DOHH2 (cell line): Measurements from ENCODE around the gene APH1B.

Source experiments
- H3F3A ChIP-seq: fragments of 200-600 bp; sonication (generic), shearing (Covaris generic); 2 replicates; pipeline ENCODE4 v1.6.0; 2016; ENCODE audit warnings: antibody characterized with exemption, mild to moderate bottlenecking; ENCODE audit not compliant: control insufficient read depth, insufficient read depth
- H3K27ac ChIP-seq: fragments of 200-600 bp; sonication (generic); 2 replicates; pipeline ENCODE4 v1.5.1; 2014; ENCODE audit warnings: low read depth, mild to moderate bottlenecking, low read length, moderate library complexity
- H3K27me3 ChIP-seq: fragments of 200-600 bp; sonication (generic); 2 replicates; pipeline ENCODE4 v1.6.1; 2014; ENCODE audit warnings: mild to moderate bottlenecking, low read length, mixed read lengths; ENCODE audit not compliant: control insufficient read depth
- H3K36me3 ChIP-seq: fragments of 200-600 bp; sonication (generic); 2 replicates; pipeline ENCODE4 v1.6.1; 2014; ENCODE audit warnings: mild to moderate bottlenecking, low read length, moderate library complexity, mixed read lengths; ENCODE audit not compliant: control insufficient read depth
- H3K4me1 ChIP-seq: fragments of 200-600 bp; sonication (generic); 2 replicates; pipeline ENCODE4 v1.6.1; 2014; ENCODE audit warnings: mild to moderate bottlenecking, low read length, mixed read lengths; ENCODE audit not compliant: control insufficient read depth
- H3K4me2 ChIP-seq: fragments of 200-600 bp; sonication (generic); 2 replicates; pipeline ENCODE4 v1.6.0; 2014; ENCODE audit warnings: mild to moderate bottlenecking, low read length, moderate library complexity
- H3K4me3 ChIP-seq: fragments of 200-600 bp; sonication (generic); 2 replicates; pipeline ENCODE4 v1.5.1; 2014; ENCODE audit warnings: mild to moderate bottlenecking, low read length, mixed read lengths
- H3K79me2 ChIP-seq: fragments of 200-600 bp; sonication (generic); 2 replicates; pipeline ENCODE4 v1.6.1; 2014; ENCODE audit warnings: mild to moderate bottlenecking, low read length, mixed read lengths; ENCODE audit not compliant: control insufficient read depth
- H3K9me2 ChIP-seq: fragments of 200-600 bp; sonication (generic); replicated peaks from 2 replicates; pipeline ENCODE4 v1.6.1; 2014; ENCODE audit warnings: mild to moderate bottlenecking, low read length, mixed read lengths; ENCODE audit not compliant: control insufficient read depth
- H3K9me3 ChIP-seq: fragments of 200-600 bp; sonication (generic); 2 replicates; pipeline ENCODE4 v1.6.1; 2014; ENCODE audit warnings: antibody characterized with exemption, low read length, mixed read lengths; ENCODE audit not compliant: control insufficient read depth, insufficient read depth
- H4K20me1 ChIP-seq: fragments of 200-600 bp; sonication (generic); 2 replicates; pipeline ENCODE4 v1.6.0; 2014; ENCODE audit warnings: low read depth, mild to moderate bottlenecking, antibody characterized with exemption, low read length, moderate library complexity; ENCODE audit not compliant: control insufficient read depth, insufficient read depth
- EZH2phosphoT487 ChIP-seq: fragments of 200-600 bp; sonication (generic); IDR thresholded peaks from 2 replicates; pipeline ENCODE4 v1.6.1; 2017; ENCODE audit warnings: borderline replicate concordance, mild to moderate bottlenecking, antibody characterized with exemption, low read length, moderate library complexity, mixed read lengths
- TF ChIP-seq, protein P1 (sequence below): fragments of 200-600 bp; sonication (generic); IDR thresholded peaks from one replicate; pipeline ENCODE4 v1.5.1; 2014; ENCODE audit warnings: antibody characterized with exemption, mild to moderate bottlenecking, low read depth, low read length; ENCODE audit not compliant: poor library complexity, severe bottlenecking

Gene APH1B

DNA sequence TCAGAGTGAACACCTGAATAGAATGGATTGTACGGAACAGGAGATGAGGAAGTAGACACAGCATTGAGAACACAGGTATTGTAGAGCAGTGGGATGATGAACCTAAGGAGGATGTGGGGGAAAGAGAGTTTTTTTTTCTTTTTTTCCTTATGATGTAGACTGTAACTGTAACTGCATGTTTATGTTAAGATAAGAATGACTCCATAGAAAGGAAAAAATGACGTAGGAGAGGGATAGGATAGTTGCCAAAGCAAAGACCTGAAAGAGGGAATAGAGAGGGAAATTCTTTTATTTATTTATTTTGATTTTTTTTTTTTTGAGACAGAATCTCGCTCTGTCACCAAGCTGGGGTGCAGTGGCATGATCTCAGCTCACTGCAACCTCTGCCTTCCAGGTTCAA is 33.2 kb downstream of the APH1B start:
- no peaks in the 10 kb centered on the region for H3F3A ChIP-seq
- H3K27ac ChIP-seq = no peak overlapping the region
- H3K4me2 ChIP-seq = no peak overlapping the region
- no peak overlapping the region for H3K4me3 ChIP-seq
- no peaks in the 10 kb centered on the region for H3K79me2 ChIP-seq
- H3K4me1 ChIP-seq = no peaks in the 10 kb centered on the region
- TF ChIP-seq EZH2phosphoT487 = no peak
- TF ChIP-seq, protein P1, sequence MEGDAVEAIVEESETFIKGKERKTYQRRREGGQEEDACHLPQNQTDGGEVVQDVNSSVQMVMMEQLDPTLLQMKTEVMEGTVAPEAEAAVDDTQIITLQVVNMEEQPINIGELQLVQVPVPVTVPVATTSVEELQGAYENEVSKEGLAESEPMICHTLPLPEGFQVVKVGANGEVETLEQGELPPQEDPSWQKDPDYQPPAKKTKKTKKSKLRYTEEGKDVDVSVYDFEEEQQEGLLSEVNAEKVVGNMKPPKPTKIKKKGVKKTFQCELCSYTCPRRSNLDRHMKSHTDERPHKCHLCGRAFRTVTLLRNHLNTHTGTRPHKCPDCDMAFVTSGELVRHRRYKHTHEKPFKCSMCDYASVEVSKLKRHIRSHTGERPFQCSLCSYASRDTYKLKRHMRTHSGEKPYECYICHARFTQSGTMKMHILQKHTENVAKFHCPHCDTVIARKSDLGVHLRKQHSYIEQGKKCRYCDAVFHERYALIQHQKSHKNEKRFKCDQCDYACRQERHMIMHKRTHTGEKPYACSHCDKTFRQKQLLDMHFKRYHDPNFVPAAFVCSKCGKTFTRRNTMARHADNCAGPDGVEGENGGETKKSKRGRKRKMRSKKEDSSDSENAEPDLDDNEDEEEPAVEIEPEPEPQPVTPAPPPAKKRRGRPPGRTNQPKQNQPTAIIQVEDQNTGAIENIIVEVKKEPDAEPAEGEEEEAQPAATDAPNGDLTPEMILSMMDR = no peak
- H3K27me3 ChIP-seq = peaks cover 4% of the 10 kb centered on the region; the same call in 1 of the 2 replicates
- no peaks in the 10 kb centered on the region for H3K9me2 ChIP-seq
- no peaks in the 10 kb centered on the region for H4K20me1 ChIP-seq
- peaks cover 5% of the 10 kb centered on the region for H3K36me3 ChIP-seq
- H3K9me3 ChIP-seq = no peaks in the 10 kb centered on the region

DNA sequence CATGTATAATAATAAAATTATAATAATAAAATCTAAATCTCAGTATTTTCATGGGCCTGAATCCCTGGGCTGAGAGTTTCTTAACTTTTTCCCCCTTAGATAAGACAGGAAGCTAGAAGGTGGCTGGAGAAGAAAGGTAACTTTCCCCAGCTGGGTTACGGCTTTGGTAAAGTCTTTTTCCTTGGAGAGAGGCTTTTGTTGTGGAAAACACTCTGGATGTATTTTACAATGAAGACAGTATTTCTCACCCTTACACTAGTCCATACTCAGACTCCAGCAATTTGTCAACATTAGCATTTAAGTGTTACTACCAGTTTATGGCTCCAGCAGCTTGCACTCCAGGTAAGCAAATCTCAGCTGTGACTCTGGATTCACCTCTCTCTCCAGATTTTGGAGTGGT is 34.9 kb downstream of the APH1B start:
- Histone ChIP-seq H3K27ac (no peak overlapping the region), H3K9me2 (no peaks in the 10 kb centered on the region), H4K20me1 (no peaks in the 10 kb centered on the region), H3K36me3 (no peaks in the 10 kb centered on the region), H3K4me1 (no peaks in the 10 kb centered on the region; the same call in 1 of the 2 replicates), H3K27me3 (peaks cover 8% of the 10 kb centered on the region; the same call in 1 of the 2 replicates), H3K4me3 (no peak overlapping the region), H3K9me3 (no peaks in the 10 kb centered on the region), H3F3A (no peaks in the 10 kb centered on the region), H3K4me2 (no peak overlapping the region), H3K79me2 (no peaks in the 10 kb centered on the region)
- no peak for TF ChIP-seq EZH2phosphoT487
- TF ChIP-seq, protein P1 = no peak

DNA sequence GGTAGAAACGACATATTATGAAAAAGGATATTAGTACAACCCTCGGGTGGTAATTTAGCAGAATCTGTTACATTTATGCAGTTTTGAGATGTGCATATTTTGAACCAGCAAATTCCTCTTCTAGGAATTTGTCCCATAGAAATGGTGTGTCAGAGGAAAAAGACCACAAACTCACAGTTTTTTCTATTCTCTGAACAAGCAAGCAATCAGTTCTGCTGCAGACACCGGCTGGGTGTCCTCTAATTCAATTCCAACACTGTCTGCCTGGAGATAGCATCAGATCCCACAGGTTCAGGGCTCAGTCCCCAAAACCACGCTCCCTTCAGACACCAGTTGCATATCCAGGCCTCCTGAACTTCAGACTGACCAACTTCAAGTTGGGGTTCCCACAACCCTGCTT is 36.4 kb downstream of the APH1B start:
- H3K4me3 ChIP-seq = no peak overlapping the region
- no peaks in the 10 kb centered on the region for H3K9me3 ChIP-seq
- no peaks in the 10 kb centered on the region for H3K79me2 ChIP-seq
- no peaks in the 10 kb centered on the region for H3K36me3 ChIP-seq
- TF ChIP-seq, protein P1 = no peak
- no peak for TF ChIP-seq EZH2phosphoT487
- H3K4me2 ChIP-seq = no peak overlapping the region
- no peaks in the 10 kb centered on the region for H4K20me1 ChIP-seq
- H3K9me2 ChIP-seq = no peaks in the 10 kb centered on the region
- H3F3A ChIP-seq = no peaks in the 10 kb centered on the region
- peaks cover 8% of the 10 kb centered on the region; the same call in 1 of the 2 replicates for H3K27me3 ChIP-seq
- no peak overlapping the region for H3K27ac ChIP-seq
- no peaks in the 10 kb centered on the region; the same call in 1 of the 2 replicates for H3K4me1 ChIP-seq

DNA sequence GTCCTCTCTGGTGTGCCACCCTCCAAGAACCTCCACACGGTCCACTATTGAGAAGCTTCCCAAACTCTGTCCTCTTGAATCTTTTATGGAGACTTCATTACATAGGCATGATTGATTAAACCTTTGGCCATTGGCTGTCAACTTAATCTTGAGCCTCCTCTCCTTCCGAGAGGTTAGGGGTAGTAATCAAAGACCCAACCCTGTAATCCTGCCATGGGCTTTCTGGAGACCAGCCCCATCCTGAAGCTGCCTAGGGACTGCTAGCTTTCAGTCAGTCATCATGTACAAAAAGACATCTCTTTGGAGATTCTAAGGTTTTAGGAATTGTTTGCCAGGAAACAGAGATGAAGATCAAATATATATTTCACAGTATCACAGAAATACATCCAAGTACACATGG is 37.0 kb downstream of the APH1B start:
- no peak overlapping the region for H3K27ac ChIP-seq
- TF ChIP-seq, protein P1 = no peak
- TF ChIP-seq EZH2phosphoT487 = no peak
- H3K9me3 ChIP-seq = no peaks in the 10 kb centered on the region
- no peaks in the 10 kb centered on the region; the same call in 1 of the 2 replicates for H3K4me1 ChIP-seq
- H3K9me2 ChIP-seq = no peaks in the 10 kb centered on the region
- H3K4me2 ChIP-seq = no peak overlapping the region
- H3K4me3 ChIP-seq = no peak overlapping the region
- no peaks in the 10 kb centered on the region for H4K20me1 ChIP-seq
- no peaks in the 10 kb centered on the region for H3K36me3 ChIP-seq
- H3K79me2 ChIP-seq = no peaks in the 10 kb centered on the region
- H3K27me3 ChIP-seq = peaks cover 8% of the 10 kb centered on the region; the same call in 1 of the 2 replicates
- H3F3A ChIP-seq = no peaks in the 10 kb centered on the region
